GM12874 (cell line): ENCODE data around the gene CDS1.

Experiments used
- TF ChIP-seq, protein P1 (sequence below): IDR thresholded peaks from 2 replicates; pipeline ENCODE4 v1.5.1; 2011; ENCODE audit warnings: low read depth, mild to moderate bottlenecking, control low read depth, low read length, moderate library complexity; ENCODE audit not compliant: insufficient read depth

CDS1 gene

DNA sequence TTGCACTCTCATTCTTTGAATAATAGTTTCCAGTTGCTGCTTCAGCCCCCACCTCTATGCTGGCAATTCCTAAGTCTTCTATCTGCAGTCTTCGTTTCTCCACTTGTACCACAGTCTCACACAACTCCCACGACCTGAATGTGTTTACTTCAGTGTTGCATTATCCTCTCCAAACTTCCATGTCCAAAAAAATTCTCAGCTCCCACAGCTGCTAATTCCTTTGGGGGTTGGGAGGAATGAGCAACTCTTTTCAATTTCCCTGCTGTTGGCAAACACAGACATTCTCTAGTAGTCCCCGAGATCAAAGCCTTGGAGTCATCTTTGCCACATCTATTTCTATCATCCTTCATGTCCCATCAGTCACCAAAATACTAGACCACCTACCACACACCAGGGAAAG, 14.4 kb upstream of the CDS1 start:
- TF ChIP-seq, protein P1, sequence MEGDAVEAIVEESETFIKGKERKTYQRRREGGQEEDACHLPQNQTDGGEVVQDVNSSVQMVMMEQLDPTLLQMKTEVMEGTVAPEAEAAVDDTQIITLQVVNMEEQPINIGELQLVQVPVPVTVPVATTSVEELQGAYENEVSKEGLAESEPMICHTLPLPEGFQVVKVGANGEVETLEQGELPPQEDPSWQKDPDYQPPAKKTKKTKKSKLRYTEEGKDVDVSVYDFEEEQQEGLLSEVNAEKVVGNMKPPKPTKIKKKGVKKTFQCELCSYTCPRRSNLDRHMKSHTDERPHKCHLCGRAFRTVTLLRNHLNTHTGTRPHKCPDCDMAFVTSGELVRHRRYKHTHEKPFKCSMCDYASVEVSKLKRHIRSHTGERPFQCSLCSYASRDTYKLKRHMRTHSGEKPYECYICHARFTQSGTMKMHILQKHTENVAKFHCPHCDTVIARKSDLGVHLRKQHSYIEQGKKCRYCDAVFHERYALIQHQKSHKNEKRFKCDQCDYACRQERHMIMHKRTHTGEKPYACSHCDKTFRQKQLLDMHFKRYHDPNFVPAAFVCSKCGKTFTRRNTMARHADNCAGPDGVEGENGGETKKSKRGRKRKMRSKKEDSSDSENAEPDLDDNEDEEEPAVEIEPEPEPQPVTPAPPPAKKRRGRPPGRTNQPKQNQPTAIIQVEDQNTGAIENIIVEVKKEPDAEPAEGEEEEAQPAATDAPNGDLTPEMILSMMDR, result no peak

- TF ChIP-seq, protein P1, result no peak
These were observed 13.9 kb upstream of the CDS1 start for GRCh38 chr4:84569009-84569408.

GRCh38 chr4:84573385-84574068, 9.4 kb upstream of the CDS1 start:
- TF ChIP-seq, protein P1, result no peak

DNA sequence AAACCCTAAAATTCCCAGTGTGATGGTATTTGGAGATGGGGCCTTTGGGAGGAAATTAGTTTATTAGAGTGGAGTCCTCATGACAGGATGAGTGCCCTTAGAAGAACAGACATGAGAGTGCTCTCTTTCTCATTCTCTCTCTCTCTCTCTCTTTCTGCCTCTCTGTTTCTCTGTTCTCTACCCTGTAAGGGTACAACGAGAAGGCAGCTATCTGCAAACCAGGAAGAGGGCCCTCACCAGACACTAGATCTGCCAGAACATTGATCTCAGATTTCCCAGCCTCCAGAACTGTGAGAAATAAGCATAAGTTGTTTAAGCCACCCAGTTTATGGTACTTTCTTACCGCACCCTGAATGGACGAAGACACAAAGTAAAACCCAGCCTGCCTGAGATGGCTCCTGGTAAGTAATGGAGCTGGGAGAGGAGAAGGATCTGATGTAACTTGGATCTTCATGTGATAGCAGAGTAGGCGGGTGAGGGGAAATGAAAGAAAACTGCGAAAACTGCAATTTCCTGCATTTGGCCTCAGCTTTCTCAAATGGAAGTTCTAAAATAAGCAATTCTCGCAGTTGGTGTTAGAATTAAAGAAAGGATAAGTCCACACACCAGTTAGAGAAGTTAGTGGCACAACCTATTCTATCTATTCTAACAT, 8.7 kb upstream of the CDS1 start:
- TF ChIP-seq, protein P1, result no peak

DNA sequence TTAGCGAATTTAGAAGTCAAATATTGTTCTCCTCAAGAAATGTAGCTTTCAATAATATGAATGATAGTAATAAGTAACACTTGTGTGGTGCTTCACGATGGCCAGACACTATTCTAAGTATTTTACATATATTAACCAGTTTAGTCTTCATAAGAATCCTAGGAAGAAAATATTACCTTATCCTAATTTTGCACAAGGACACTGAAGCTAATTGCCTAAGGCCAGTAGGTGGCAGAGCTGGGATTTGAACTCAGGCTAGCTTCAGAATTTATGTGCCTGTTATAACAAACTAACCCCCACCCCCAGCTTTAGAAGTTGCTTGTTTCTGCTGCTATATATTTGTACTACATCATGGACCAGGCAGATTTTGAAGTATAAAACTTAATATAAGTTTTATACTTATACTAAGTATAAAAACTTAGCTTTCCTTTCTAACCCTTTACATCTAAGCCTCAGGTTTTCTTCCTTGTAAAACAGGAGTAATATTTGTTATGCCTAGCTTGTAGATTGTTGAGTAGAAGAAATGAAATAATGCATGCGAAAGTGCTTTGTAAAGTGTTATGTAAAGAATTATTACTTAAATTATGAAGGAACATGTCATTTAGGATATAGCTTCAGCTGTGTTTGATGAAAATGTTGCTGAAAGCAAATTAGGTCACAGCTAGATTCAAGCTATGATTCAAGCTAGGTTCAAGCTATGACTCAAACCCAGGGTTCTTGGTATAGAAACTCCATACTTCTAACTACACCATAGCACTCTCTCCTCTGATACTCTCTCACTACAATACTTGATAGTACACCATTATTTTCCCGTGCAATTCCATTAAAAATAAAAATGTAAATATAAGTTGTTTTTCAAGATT, 4.2 kb upstream of the CDS1 start:
- TF ChIP-seq, protein P1, result 0 out of 2 replicates have a peak, but pooled peaks have one; percentile 24

GRCh38 chr4:84579403-84579776, 3.5 kb upstream of the CDS1 start:
- TF ChIP-seq, protein P1, result no peak

GRCh38 chr4:84582302-84582987, 482 bp upstream of the CDS1 start:
- TF ChIP-seq, protein P1, result no peak
